K562 (cell line): Measurements from ENCODE around the gene UBALD2. TPM values are rescaled to one million over a fixed set of nuclear protein-coding genes. Genes with fewer than 3 reads are reported as not detected.

Experiments used
- ATAC-seq: fragments of 200-7000 bp; cut with Tn5 transposase; 3 replicates; pipeline ENCODE4 v1.9.1; 2020; ENCODE audit warnings: moderate library complexity
- BruUV-seq: library from RNA; stranded (reverse); fragments of 400-500 nt; replicated peaks from 2 replicates; lab custom pipeline; 2021; lab: Mats Ljungman, UMichigan
- CTCF ChIA-PET: fragments of 300-600 bp; formaldehyde crosslinking; extraction: SDS; loops from one replicate; lab custom pipeline; 2021; ENCODE audit warnings: low intra/inter-chr PET ratio; lab: Yijun Ruan, JAX
- POLR2A ChIA-PET: fragments of 300-600, 350-650 bp; sonication (Branson Sonifier 250); formaldehyde crosslinking; extraction: SDS; loops from one replicate; lab custom pipeline; 2021; ENCODE audit warnings: antibody characterized with exemption, inconsistent platforms; lab: Yijun Ruan, JAX
- DNase-seq, 4 experiments: peaks; one replicate each; pipeline versions ENCODE4 v3.0.0 to v3.0.0-alpha.2; 2011 to 2018; ENCODE audit warnings: low spot score in 3 of 4, mixed read lengths in 3 of 4; ENCODE audit errors: extremely low read depth in 1 of 4
- FAIRE-seq: peaks from 2 replicates; lab custom pipeline; 2011; peaks lifted over from hg19 to GRCh38; lab: Jason Lieb, UNC
- H2AFZ ChIP-seq: 2 replicates; pipeline ENCODE4 v1.6.0; 2011; ENCODE audit warnings: low read depth, low read length, control low read depth, inconsistent platforms
- H3K27ac ChIP-seq: fragments of 200-600 bp; 3 replicates; pipeline ENCODE4 v1.8.0; 2011; ENCODE audit warnings: low read depth, mild to moderate bottlenecking, control low read depth, inconsistent platforms, low read length, moderate library complexity, mixed read lengths; ENCODE audit errors: extremely low read depth
- H3K27me3 ChIP-seq, 2 experiments: fragments of 300-600 bp in 1 of 2; 2 replicates in 1 of 2; 3 replicates in 1 of 2; pipeline versions ENCODE4 v1.6.0 to v1.8.0; 2011; ENCODE audit warnings: inconsistent platforms in 2 of 2, low read length in 2 of 2, mild to moderate bottlenecking in 1 of 2, mixed read lengths in 1 of 2, moderate library complexity in 1 of 2; ENCODE audit not compliant: control insufficient read depth in 2 of 2, insufficient read depth in 2 of 2
- H3K36me3 ChIP-seq: fragments of 300-600 bp; 3 replicates; pipeline ENCODE4 v1.8.0; 2011; ENCODE audit warnings: mild to moderate bottlenecking, low read length, inconsistent platforms; ENCODE audit not compliant: control insufficient read depth, insufficient read depth
- H3K4me1 ChIP-seq, 2 experiments: fragments of 200-600 bp in 1 of 2; replicated peaks in 1 of 2; 2 replicates in 1 of 2; 3 replicates in 1 of 2; pipeline versions ENCODE4 v1.5.1 to v1.8.0; 2011; ENCODE audit warnings: inconsistent platforms in 2 of 2, low read length in 2 of 2, mild to moderate bottlenecking in 1 of 2, mixed read lengths in 1 of 2, moderate library complexity in 1 of 2; ENCODE audit not compliant: control insufficient read depth in 2 of 2, insufficient read depth in 2 of 2
- H3K4me2 ChIP-seq: 2 replicates; pipeline ENCODE4 v1.6.1; 2011; ENCODE audit warnings: low read length, control low read depth, inconsistent platforms, mixed read lengths; ENCODE audit not compliant: insufficient read depth
- H3K4me3 ChIP-seq: fragments of 200-600 bp; sonication (generic), shearing (Covaris generic); 2 replicates; pipeline ENCODE4 v1.5.1; 2016; ENCODE audit warnings: control low read depth, inconsistent platforms
- H3K79me2 ChIP-seq: fragments of 200-600 bp; 3 replicates; pipeline ENCODE4 v1.8.0; 2011; ENCODE audit warnings: low read length, inconsistent platforms; ENCODE audit not compliant: control insufficient read depth, insufficient read depth
- H3K9ac ChIP-seq, 2 experiments: 2 replicates each; pipeline versions ENCODE4 v1.6.0 to v1.6.1; 2011; ENCODE audit warnings: low read depth in 2 of 2, low read length in 2 of 2, control low read depth in 1 of 2, inconsistent platforms in 1 of 2, mild to moderate bottlenecking in 1 of 2, mixed read lengths in 1 of 2; ENCODE audit not compliant: insufficient read depth in 1 of 2
- H3K9me1 ChIP-seq: one replicate; pipeline ENCODE4 v1.6.0; 2011; ENCODE audit warnings: inconsistent platforms, mild to moderate bottlenecking, low read length, moderate library complexity; ENCODE audit not compliant: control insufficient read depth, insufficient read depth
- H3K9me3 ChIP-seq: replicated peaks from 2 replicates; pipeline ENCODE4 v1.5.1; 2011; ENCODE audit warnings: low read depth, low read length, inconsistent platforms; ENCODE audit not compliant: control insufficient read depth, insufficient read depth
- H4K20me1 ChIP-seq: replicated peaks from 2 replicates; pipeline ENCODE4 v1.6.1; 2011; ENCODE audit warnings: low read length, inconsistent platforms, mixed read lengths; ENCODE audit not compliant: control insufficient read depth, insufficient read depth
- GABPB1 ChIP-seq: sonication (generic); formaldehyde crosslinking; IDR thresholded peaks from 2 replicates; pipeline ENCODE4 v1.8.0; 2022; ENCODE audit warnings: mild to moderate bottlenecking, missing genetic modification reagents
- GATAD2B ChIP-seq: fragments of 450-650 bp; IDR thresholded peaks from 2 replicates; pipeline ENCODE4 v1.6.1; 2017; ENCODE audit warnings: mild to moderate bottlenecking, borderline replicate concordance
- HMGN3 ChIP-seq: IDR thresholded peaks from 2 replicates; pipeline ENCODE4 v1.6.1; 2011; ENCODE audit warnings: borderline replicate concordance, low read depth, mild to moderate bottlenecking, mixed read lengths, low read length; ENCODE audit not compliant: insufficient read length; ENCODE audit errors: extremely low read depth
- PHB2 ChIP-seq: fragments of 450-650 bp; IDR thresholded peaks from 2 replicates; pipeline ENCODE4 v1.6.1; 2017; ENCODE audit warnings: low read depth
- SMARCC2 ChIP-seq: fragments of 450-650 bp; IDR thresholded peaks from 2 replicates; pipeline ENCODE4 v1.6.1; 2017; ENCODE audit warnings: antibody characterized with exemption, moderate library complexity, mild to moderate bottlenecking, low read depth
- SRF ChIP-seq, 2 experiments: fragments of 250-450, 450-650 bp in 1 of 2; sonication (Bioruptor Pico) in 1 of 2; sonication (generic) in 1 of 2; formaldehyde crosslinking; IDR thresholded peaks; 2 replicates each; pipeline versions ENCODE4 v1.5.0 to v1.5.1; 2020 to 2022; ENCODE audit warnings: mild to moderate bottlenecking in 1 of 2, missing genetic modification reagents in 1 of 2
- WGBS: fragments of 100-300 bp; shearing (Covaris generic); methylation state at CpG from one replicate; pipeline ENCODE4 v1.1.6; 2016; ENCODE audit warnings: low coverage, mixed read lengths; ENCODE audit not compliant: insufficient coverage; ENCODE audit errors: missing lambda C conversion rate; 5-methylcytosine and 5-hydroxymethylcytosine counted together
- in situ Hi-C: fragments of 300-500 bp; cut with MboI; formaldehyde crosslinking; loops from 4 replicates; pipeline ENCODE4 v1.15.0; 2018; ENCODE audit warnings: inconsistent platforms, mixed read lengths
- intact Hi-C: fragments of 100-400 bp; cut with micrococcal nuclease; formaldehyde crosslinking; loops from 2 replicates; pipeline ENCODE4 v1.14.2; 2022
- polyA plus RNA-seq, 8 experiments: library from polyadenylated mRNA; depleted of rRNA in 4 of 8; stranded (reverse) in 5 of 8; unstranded in 3 of 8; fragments of >200 nt; fragmentation: Nextera tagmentation in 2 of 8; fragmentation: Illumina TruSeq in 1 of 8; extraction: Ambion mirVana in 2 of 8; extraction: Trizol in 1 of 8; gene quantifications; 2 replicates each; pipeline versions ENCODE4 v1.2.1 to v1.2.3, GENCODE V29; 2011 to 2014; ENCODE audit warnings: inconsistent platforms in 1 of 8, missing spikeins in 1 of 8
- total RNA-seq, 7 experiments: library from RNA; depleted of rRNA in 6 of 7; stranded (reverse); fragments of >200 nt in 6 of 7; fragmentation: Illumina TruSeq in 2 of 7; extraction: Trizol in 2 of 7; gene quantifications; 2 replicates each; pipeline versions ENCODE4 v1.2.1 to v1.2.3, GENCODE V29; 2011 to 2021; ENCODE audit warnings: low replicate concordance in 1 of 7
- TF ChIP-seq, protein P1 (sequence below): fragments of 450-650 bp; IDR thresholded peaks from 2 replicates; pipeline ENCODE4 v1.6.1; 2016; ENCODE audit warnings: mild to moderate bottlenecking, moderate library complexity

Gene UBALD2
- total and polyA plus RNA-seq, 9 of the 15 experiments (the other 6 are each of a cell fraction or from before 2014, with no cell fraction given): 2.3 to 94.1 (median 25.3) TPM

DNA sequence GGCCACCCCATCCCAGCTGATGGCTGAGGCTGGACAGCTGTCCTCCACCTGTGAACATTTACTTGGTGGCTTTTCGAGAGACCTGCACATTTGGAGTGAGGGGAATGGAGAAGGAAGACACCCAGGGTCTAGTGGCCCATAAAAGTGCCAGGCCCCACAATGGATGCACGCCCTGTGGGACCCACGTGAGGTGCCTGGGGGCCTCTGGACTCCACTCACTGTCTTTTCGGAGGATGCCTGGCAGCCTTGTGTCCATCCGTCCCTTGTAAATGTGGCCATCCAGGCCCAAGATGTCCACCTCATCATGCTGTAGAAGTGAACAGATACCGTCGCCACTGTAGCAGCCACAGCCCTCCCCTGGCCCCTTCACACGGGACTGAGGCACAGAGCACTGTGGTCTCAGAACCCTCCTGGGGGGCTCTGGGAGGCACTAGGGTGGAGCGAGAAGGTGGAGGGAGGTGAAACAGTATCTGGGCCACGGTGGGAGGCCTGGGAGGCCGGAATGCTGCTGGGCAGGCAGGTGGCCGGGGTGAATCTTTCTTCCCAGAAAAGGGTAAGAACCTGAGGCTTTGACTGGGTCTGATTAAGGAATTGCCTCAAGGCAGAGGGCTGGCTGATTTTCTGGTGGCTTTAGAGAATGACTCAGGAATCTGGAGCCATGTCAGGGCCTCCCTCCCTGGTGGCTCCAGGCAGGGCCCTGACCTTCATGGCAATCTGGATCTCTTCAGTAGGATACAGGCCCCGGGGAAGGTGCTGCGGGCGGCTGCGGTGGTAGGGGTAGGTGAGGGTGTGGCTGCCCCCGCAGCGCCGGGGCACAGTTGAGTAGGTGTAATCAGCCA lies 11.5 kb downstream of the UBALD2 start:
- Histone ChIP-seq H3K9ac (peak overlapping the region; percentile 25 to 83; a peak in 3 of 4 replicates), H3K9me3 (no peaks in the 10 kb centered on the region), H2AFZ (no peak overlapping the region), H3K36me3 (peaks cover 2% of the 10 kb centered on the region; the same call in 1 of the 3 replicates), H3K79me2 (no peaks in the 10 kb centered on the region), H3K4me2 (no peak overlapping the region; the same call in 1 of the 2 replicates), H3K4me3 (no peak overlapping the region), H4K20me1 (no peaks in the 10 kb centered on the region), H3K4me1 (peaks cover 12 to 89% of the 10 kb centered on the region in 2 experiments; a peak in 4 of 5 replicates), H3K9me1 (no peaks in the 10 kb centered on the region), H3K27ac (peak overlapping the region; percentile 56; the same call in 2 of the 3 replicates), H3K27me3 (no peaks in the 10 kb centered on the region)
- intact Hi-C loops: loop anchor here (5.0 kb wide), 1 partner anchor 259 kb away; no protein-coding TSS in a partner anchor
- POLR2A ChIA-PET: interaction anchor here (1.8 to 10.6 kb wide), 3 partner anchors 10 to 154 kb away, joined by 4 to 157 read pairs (median 12); no protein-coding TSS in a partner anchor
- CTCF ChIA-PET: interaction anchor here (0.9 kb wide), 1 partner anchor 156 kb away, joined by 3 read pairs; no protein-coding TSS in a partner anchor
- DNase-seq (peak in 1 of 4 experiments; percentile 47), FAIRE-seq (peak; percentile 77), ATAC-seq (no peak)
- BruUV-seq: no TSS peak
- in situ Hi-C loops: no loop called here
- 63% methylated on average over 19 of the region's 19 CpGs for WGBS
- TF ChIP-seq SMARCC2 (no peak), PHB2 (no peak), GABPB1 (CRISPR knock-in tag) (no peak), GATAD2B (no peak), SRF (CRISPR knock-in tag; IDR thresholded peaks at IDR 0.05) (peak in 1 of 2 experiments; percentile 24; a peak in 1 of 4 replicates), HMGN3 (peak; percentile 12)
- TF ChIP-seq, protein P1, sequence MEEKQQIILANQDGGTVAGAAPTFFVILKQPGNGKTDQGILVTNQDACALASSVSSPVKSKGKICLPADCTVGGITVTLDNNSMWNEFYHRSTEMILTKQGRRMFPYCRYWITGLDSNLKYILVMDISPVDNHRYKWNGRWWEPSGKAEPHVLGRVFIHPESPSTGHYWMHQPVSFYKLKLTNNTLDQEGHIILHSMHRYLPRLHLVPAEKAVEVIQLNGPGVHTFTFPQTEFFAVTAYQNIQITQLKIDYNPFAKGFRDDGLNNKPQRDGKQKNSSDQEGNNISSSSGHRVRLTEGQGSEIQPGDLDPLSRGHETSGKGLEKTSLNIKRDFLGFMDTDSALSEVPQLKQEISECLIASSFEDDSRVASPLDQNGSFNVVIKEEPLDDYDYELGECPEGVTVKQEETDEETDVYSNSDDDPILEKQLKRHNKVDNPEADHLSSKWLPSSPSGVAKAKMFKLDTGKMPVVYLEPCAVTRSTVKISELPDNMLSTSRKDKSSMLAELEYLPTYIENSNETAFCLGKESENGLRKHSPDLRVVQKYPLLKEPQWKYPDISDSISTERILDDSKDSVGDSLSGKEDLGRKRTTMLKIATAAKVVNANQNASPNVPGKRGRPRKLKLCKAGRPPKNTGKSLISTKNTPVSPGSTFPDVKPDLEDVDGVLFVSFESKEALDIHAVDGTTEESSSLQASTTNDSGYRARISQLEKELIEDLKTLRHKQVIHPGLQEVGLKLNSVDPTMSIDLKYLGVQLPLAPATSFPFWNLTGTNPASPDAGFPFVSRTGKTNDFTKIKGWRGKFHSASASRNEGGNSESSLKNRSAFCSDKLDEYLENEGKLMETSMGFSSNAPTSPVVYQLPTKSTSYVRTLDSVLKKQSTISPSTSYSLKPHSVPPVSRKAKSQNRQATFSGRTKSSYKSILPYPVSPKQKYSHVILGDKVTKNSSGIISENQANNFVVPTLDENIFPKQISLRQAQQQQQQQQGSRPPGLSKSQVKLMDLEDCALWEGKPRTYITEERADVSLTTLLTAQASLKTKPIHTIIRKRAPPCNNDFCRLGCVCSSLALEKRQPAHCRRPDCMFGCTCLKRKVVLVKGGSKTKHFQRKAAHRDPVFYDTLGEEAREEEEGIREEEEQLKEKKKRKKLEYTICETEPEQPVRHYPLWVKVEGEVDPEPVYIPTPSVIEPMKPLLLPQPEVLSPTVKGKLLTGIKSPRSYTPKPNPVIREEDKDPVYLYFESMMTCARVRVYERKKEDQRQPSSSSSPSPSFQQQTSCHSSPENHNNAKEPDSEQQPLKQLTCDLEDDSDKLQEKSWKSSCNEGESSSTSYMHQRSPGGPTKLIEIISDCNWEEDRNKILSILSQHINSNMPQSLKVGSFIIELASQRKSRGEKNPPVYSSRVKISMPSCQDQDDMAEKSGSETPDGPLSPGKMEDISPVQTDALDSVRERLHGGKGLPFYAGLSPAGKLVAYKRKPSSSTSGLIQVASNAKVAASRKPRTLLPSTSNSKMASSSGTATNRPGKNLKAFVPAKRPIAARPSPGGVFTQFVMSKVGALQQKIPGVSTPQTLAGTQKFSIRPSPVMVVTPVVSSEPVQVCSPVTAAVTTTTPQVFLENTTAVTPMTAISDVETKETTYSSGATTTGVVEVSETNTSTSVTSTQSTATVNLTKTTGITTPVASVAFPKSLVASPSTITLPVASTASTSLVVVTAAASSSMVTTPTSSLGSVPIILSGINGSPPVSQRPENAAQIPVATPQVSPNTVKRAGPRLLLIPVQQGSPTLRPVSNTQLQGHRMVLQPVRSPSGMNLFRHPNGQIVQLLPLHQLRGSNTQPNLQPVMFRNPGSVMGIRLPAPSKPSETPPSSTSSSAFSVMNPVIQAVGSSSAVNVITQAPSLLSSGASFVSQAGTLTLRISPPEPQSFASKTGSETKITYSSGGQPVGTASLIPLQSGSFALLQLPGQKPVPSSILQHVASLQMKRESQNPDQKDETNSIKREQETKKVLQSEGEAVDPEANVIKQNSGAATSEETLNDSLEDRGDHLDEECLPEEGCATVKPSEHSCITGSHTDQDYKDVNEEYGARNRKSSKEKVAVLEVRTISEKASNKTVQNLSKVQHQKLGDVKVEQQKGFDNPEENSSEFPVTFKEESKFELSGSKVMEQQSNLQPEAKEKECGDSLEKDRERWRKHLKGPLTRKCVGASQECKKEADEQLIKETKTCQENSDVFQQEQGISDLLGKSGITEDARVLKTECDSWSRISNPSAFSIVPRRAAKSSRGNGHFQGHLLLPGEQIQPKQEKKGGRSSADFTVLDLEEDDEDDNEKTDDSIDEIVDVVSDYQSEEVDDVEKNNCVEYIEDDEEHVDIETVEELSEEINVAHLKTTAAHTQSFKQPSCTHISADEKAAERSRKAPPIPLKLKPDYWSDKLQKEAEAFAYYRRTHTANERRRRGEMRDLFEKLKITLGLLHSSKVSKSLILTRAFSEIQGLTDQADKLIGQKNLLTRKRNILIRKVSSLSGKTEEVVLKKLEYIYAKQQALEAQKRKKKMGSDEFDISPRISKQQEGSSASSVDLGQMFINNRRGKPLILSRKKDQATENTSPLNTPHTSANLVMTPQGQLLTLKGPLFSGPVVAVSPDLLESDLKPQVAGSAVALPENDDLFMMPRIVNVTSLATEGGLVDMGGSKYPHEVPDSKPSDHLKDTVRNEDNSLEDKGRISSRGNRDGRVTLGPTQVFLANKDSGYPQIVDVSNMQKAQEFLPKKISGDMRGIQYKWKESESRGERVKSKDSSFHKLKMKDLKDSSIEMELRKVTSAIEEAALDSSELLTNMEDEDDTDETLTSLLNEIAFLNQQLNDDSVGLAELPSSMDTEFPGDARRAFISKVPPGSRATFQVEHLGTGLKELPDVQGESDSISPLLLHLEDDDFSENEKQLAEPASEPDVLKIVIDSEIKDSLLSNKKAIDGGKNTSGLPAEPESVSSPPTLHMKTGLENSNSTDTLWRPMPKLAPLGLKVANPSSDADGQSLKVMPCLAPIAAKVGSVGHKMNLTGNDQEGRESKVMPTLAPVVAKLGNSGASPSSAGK: no peak
